HG03135 (cell line): ENCODE measurements around the gene ACTR6.
"Not testable (repeated sequence)": the region's sequence is repeated elsewhere in the genome, so short reads cannot be mapped to it uniquely, and the experiment has no call there.

Experiments
- ATAC-seq: cut with Tn5 transposase; IDR thresholded peaks from one replicate; pipeline ENCODE4 v1.9.1; 2021; ENCODE audit warnings: mild to moderate bottlenecking, moderate library complexity; ENCODE audit not compliant: unreplicated experiment

Gene ACTR6

DNA sequence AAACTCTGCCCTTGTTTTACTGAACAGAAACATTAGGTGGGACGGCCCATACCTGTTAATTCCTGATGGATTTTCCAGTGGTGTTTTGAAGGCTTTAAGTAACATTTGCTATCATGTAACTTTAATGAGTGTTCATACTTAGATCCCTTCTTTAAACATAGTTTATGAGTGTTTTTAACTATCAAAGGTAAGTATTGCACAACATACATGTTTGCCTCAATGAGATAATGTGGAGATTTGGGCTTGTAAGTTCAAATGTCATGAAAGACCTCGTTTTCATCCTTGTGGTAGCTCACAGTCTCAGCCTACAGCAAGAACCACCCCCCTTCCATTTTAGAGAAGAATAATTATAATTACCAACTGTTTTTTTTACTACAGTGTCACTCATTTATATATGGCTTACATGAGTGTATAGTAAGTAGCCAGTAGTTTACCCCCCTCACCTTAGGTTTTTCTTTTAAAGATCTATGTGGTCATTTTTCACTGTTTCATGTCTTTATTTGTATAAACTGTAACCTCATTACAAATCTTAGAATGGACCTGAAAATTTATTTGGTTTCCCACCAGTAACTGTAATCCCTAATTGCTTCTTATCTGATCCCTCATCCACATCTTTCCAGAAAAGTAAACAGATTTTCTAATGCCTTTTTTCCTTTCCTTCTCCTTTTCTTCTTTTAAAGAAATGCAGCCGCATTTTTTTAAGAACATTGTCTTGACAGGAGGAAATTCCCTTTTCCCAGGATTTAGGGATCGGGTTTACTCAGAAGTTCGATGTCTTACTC is 18.9 kb downstream of the ACTR6 start:
- no peak for ATAC-seq

DNA sequence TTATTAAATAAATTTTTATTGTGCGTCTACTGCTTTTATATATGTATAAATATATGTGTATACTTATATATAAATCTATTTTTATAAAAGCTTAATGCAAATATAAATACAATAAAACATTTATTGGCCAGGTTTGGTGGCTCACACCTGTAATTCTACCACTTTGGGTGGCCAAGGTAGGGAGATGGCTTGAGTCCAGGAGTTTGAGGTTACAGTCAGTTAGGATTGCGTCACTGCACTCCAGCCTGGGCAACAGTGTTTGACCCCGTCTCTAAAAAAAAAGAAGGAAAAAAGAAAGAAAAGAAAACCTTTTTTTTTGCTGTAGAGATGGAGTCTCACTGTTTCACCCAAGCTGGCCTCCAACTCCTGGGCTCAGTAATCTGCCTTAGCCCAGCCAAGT is 20.9 kb downstream of the ACTR6 start:
- no peak for ATAC-seq

DNA sequence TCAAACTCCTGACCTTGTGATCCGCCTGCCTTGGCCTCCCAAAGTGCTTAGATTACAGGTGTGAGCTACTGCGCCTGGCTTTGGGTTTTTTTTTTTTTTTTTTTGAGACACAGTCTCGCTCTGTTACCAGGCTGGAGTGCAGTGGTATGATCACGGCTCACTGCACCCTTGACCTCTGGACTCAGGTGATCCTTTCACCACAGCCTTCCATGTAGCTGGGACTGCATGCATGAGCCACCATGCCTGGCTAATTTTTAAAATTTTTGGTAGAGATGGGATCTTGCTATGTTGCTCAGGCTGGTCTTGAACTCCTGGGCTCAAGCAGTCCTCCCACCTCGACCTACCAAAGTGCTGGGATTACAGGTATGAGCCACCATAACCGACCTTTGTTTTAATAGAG is 21.6 kb downstream of the ACTR6 start:
- ATAC-seq: not testable (repeated sequence)

DNA sequence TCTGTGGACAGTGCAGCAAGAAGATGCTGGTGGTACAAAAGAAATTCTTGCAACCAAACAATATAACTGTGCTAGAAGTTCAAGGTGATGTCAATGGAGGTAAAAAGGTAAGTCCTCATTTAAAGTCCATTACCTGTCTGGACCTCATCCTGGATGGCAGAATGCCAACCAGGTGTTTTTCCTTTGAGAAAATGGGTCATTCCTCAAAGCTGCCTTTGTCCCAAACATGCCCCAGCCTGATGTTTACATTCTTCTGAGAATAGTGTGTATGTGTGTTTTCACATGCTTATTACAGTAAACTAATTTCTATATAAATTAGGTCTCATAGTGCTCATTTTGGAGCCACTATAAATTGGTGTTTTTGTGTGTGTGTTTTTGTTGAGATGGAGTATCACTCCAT is 24.9 kb downstream of the ACTR6 start:
- ATAC-seq: no peak

DNA sequence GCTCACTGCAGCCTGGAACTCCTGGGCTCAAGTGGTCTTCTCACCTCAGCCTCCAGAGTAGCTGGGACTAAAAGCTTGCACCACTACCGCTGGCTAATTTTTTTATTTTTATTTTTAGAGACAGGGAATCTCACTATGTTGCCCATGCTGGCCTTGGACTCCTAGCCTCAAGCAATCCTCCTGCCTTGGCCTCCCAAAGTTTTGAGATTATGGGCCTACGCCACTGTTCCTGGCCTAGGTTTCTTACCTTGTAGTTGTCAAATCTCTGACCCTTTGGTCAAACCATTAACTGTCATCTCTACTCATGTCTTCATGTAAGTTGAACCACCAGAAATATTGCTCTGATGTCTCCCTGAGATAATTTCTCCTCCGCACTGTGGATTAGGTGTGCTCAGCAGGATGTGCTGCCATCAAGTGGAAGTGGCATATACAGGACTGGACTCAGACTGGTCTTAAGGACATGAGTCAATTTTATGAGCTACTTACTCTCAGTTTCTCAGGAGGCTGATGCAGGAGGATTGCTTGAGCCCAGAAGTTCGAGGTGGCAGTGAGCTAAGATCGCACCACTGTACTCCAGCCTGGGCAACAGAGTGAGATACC is 28.5 kb downstream of the ACTR6 start:
- ATAC-seq: no peak

DNA sequence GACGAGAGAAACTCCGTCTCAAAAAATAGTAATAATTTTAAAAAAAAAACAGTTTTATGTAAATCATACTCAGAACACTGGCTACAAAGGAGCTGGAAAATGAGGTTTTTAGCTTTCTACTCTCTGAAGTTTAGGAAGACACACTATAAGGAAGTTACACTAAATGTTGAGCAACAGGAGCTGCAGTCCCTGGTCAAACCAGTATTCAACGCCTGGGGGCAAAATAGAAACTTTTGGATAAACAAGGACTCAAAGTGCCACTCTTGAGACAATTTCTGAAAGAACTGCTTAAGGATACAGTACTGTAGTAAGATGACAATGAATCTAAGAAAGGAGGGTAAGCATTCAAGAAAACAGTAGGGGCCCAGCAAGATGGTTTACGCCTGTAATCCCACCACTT is 29.3 kb downstream of the ACTR6 start:
- no peak for ATAC-seq

DNA sequence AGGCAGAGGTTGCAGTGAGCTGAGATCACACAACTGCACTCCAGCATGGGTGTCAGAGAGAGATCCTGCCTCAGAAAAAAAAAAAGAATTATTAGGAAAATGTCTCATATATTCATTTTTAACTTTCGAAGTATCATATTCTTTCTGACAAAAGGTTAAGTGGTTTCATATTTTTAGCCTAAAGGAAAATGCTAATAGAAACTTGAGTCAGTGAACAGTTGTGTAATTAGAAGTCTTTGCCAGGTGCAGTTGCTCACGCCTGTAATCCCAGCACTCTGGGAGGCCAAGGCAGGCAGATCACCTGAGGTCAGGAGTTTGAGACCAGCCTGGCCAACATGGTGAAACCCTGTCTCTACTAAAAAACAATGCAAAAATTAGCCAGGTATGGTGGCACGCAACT is 31.3 kb downstream of the ACTR6 start:
- not testable (repeated sequence) for ATAC-seq

DNA sequence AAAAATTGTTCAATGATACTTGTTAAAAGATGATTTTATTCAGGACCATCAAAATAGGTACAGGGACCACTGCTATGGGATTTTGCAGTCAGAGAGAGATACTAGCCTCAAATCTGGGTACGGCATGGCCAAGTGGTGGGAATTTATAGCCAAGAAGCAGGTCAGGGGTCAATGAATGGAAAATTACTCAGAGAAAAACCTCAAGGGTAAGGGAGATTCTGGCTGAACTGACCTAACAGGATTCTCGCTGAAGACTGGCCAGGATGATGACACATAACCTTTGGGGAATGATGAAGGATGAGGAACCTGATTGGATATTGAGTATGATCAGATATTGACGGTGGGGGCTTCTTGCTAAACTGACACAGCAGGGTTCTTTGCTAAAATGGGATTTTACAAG is 33.6 kb downstream of the ACTR6 start:
- no peak for ATAC-seq

DNA sequence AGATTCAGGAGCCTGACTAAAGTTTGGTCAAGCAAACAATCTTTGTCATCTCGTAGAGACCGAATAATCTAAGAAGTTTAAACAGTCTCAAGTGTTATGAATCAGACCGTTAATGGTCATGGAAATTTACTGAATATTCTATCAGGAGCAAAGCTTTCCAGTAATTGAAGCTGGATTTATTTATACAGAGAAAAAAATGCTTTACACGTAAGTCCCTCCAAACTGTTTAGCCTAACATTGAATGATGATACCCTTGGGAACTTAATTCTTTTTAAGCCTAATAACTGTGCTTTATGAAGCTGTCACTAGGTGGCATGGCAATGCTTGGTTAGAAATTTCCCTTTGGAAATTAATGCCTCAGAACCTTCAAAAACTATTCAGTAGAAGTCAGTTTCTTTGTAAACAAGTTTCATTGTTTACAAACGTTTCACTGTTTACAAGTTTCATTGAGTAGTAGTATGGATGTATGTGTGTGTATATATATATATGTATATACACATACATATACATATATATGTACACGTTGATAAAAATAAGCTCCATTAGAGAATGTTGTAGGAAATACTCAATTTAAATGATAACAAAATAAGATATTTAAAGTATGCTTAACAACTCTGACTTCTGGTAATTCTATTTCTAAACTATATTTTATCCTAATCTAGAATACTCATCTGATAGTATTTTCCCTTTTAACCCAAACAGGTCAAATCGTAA is 34.1 kb downstream of the ACTR6 start:
- no peak for ATAC-seq

DNA sequence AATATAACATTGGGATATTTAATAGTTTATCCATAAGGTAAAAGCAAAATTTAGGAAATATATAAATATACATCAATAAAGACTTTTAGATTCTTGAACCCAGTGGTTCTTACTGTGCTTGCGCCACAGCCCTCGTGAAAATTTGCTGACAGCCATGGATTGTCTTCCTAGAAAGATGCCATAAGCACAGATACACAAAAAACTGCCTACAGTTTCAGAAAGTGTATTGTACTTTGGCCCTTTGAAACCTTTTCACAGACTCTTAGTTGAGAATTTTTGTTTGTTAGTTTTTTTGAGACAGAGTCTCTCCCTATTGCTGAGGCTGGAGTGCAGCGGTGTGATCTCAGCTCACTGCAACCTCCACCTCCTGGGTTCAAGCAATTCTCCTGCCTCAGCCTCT is 38.2 kb downstream of the ACTR6 start:
- ATAC-seq: no peak

DNA sequence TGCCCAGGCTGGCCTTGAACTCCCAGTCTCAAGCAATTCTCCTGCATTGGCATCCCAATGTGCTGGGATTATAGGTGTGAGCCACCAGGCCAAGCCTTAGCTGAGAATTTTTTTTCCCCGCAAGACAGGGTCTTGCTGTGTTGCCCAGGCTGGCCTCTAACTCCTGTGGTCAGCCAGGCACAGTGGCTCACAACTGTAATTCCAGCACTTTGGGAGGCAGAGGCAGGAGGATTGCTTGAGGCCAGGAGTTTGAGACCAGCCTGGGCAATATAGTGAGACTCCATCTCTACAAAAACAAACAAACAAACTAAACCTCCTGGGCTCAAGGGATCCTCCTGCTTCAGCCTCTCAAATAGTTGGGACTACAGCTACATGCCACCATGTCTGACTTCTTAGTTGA is 39.0 kb downstream of the ACTR6 start:
- no peak for ATAC-seq

DNA sequence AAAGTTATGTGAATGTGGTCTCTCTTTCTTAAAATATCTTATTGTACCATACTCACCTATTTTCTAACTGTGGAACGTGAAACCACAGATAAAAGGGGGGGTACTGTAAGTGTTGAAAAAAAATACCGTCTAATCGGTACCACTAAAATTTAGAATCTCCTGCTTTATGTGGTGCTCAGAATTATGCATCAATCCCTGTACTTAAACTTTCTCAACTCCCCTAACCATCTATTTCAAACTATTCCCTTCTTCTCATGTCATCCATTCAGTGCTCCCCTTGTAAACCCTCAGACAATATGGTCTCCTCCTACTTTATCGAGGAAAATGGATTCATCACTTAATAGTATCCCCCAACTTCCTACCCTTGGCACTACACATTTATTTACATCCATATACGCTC is 42.5 kb downstream of the ACTR6 start:
- ATAC-seq: no peak

DNA sequence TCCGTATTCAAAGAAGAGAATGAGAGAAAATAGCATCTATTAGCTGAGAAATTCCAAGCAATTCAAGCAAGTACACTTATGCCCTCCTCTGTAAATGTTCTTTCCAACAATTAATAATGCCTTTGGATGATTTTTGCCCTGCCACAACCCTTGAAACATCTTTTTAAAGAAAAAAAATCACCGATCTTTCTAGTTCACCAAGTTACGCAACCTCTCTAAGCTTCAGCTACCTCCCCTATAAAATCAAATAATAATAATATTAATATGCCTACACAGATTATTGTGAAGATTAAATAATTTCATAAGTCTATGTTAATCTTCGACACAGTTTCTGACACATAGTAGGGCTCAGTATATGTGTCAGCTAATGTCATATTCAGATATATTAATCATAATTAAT is 47.1 kb downstream of the ACTR6 start:
- ATAC-seq: no peak

DNA sequence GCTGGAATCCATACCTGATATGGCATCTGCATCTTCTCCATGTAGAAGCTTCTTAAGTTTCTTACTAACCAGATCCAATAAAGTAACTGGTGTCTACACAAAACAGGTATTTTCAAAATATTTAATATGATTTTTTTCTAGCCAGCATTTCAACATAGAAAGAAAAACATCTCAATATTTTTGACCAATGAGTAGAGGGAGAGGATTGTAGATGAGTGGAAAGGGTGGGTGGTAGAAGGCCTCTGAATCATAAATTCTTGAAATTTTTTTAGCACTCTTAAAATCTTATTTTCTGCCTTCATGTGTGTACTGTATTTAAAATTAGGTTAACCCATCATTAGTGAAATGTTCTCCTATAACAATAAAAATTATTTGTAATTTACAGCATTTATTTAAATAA is 48.3 kb downstream of the ACTR6 start:
- ATAC-seq: no peak

DNA sequence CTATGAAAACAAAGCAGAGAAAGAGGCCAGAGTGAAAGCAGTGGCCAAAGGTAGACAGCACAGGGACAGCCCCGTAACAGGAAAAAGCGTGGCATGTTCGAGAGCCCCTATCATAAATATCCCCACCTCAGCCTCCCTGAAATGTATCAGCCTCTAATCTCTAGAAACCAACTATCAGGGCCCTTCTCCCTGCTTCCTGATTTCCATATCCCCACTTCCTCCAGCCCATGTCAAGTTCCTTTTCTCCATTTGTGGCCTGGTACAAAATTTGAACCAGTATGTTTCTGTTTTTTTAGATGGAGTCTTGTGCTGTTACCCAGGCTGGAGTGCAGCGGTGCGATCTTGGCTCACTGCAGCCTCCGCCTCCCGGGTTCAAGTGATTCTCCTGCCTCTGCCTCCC is 49.3 kb downstream of the ACTR6 start:
- no peak for ATAC-seq

DNA sequence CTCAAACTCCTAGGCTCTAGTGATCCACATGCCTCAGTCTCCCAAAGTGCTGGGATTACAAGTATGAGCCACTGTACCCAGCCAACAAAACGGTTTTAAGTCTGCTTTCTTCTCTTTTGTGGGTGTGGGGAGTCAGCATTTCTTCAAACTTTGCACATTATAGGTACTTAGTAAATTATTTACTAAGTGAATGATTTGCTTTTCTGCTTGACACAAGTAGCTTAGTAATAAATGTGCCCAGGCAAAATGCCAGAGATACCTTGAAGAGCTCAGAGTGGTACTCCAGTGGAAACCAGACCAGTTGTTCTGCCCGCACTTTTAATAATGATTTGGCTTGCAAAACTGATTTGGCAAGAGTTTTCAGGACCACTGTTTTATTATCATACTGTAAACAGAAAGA is 51.3 kb downstream of the ACTR6 start:
- ATAC-seq: no peak

DNA sequence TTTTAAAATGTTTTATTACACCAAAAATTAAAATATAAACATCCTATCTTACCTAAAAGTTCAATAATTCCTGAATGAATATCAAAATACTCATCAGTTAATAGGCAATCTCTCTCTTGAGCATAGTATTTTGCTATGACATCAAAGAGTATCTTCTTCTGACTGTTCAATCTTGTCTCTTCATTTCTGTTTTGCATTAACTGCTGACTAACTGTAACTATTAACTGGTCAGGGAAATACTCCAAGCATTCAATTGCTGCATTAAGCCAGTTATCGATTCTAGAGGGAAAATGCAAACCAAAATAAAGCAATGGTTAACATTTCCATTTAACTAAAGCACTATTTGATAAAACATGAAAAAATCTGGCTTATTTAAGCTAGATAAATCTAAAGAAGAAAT is 52.8 kb downstream of the ACTR6 start:
- ATAC-seq: no peak

DNA sequence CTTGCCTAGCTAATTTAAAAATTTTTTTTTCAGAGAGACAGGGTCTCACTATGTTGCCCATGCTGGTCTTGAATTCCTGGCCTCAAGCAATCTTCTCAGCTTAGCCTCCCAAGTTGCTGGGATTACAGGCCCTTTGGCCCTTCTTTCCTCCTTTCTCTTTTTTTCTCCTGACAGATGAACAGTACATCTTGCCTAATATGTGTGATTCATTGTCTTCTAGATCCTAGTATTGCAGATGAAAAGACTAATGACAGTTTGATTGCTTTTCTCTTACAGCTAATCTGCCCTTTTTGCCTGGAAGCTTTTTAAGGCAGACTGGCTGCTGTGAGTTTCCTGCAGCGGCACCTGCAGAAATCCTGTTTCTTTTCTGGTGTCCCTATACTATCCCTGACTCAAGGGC is 54.3 kb downstream of the ACTR6 start:
- no peak for ATAC-seq

DNA sequence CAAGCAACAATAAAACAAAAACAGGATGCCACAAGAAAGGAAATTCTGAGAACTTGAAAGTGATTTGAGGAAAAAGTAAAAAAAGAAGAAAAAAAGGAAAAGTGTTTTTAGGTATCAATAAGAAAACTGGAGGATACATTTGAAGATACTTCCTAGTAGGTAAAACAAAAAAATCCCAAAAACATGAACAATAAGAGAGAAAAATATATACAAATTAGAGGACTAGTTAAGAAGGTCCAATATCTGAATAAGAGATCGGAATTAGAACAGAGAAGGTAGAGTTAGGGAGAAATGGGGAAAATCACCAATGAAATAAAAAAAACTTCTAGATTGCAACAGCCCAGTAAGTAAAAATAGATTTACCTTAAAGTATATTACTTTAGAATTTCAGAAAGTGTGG is 57.5 kb downstream of the ACTR6 start:
- no peak for ATAC-seq

DNA sequence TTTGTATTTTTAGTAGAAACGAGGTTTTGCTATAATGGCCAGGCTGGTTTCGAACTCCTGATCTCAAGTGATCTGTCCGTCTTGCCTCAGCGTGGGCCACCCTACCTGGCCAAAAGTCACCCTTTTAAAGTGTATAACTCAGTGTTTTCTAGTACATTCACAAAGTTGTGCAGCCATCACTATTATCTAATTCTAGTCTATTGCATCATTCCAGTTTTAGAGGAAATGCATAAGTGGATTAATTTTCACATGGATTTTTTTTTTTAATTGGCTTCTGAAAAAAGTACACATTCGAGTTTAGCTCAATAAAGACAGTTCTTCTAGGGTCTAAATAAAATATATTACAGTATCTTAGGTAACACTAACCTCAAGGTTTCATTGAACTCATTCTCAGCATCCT is 62.5 kb downstream of the ACTR6 start:
- no peak for ATAC-seq

DNA sequence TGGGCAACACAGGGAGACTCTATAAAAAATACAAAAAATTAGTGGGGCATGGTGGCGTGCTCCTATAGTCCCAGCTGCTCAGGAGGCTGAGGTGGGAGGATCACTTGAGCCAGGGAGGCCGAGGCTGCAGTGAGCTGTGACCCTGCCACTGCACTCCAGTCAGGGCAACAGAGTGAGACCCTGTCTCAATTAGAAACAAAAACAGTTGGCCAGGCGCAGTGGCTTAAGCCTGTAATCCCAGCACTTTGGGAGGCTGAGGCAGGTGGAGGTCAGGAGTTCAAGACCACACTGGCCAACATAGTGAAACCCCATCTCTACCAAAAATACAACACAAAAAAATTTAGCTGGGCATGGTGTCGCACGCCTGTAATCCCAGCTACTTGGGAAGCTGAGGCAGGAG is 64.5 kb downstream of the ACTR6 start:
- ATAC-seq: not testable (repeated sequence)
